SH-SY5Y (cell line): ENCODE data around the gene ANKS4B.

Source experiments
- GATA2 ChIP-seq: IDR thresholded peaks from 2 replicates; pipeline ENCODE4 v1.6.1; 2011; ENCODE audit warnings: mild to moderate bottlenecking, low read depth, low read length
- GATA3 ChIP-seq: IDR thresholded peaks from 2 replicates; pipeline ENCODE4 v1.6.1; 2011; ENCODE audit warnings: low read depth, mild to moderate bottlenecking, low read length, moderate library complexity

DNA sequence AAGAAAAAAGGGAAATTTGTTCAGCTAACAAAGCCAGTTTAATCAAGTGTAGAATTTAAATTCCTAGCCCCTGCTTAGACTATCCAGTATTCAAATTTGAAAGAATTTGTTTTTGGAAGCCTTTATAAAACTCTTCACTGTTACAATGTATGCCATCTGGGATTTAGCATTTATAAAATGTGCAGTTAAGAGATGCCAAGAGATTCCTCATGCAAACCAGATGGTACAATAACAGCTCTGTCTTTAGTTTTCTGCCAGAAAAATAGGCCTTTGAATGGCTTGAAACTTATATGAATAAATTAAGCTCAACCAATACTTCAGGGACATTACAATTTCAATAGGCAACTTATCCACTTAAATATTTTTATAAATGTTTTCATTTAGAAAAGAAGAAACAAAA, 6.8 kb upstream of the ANKS4B start:
- TF ChIP-seq GATA2 (no peak), GATA3 (no peak)
